MCF 10A (cell line): Measurements from ENCODE around the gene CORO7. TPM values are rescaled to one million over a fixed set of nuclear protein-coding genes. Genes with fewer than 3 reads are reported as not detected.

ENCODE experiments used
- BruUV-seq: library from RNA; stranded (reverse); fragments of 400-500 nt; replicated peaks from 2 replicates; lab custom pipeline; 2021; lab: Mats Ljungman, UMichigan
- CTCF ChIA-PET: fragments of 300-600 bp; sonication (Branson Sonifier 250); formaldehyde crosslinking; extraction: SDS; loops from one replicate; lab custom pipeline; 2021; ENCODE audit warnings: antibody characterized with exemption, inconsistent platforms; lab: Yijun Ruan, JAX
- POLR2A ChIA-PET: fragments of 300-600, 350-650 bp; sonication (Branson Sonifier 250); formaldehyde crosslinking; extraction: SDS; loops from one replicate; lab custom pipeline; 2020; ENCODE audit warnings: antibody characterized with exemption, inconsistent platforms; lab: Yijun Ruan, JAX
- DNase-seq: peaks from one replicate; pipeline ENCODE4 v3.0.0-alpha.2; 2018; ENCODE audit not compliant: unreplicated experiment
- H3K27ac Mint-ChIP-seq: one replicate; pipeline ENCODE4 v1.8.0; 2022; ENCODE audit warnings: mild to moderate bottlenecking, low read depth, mixed read lengths; ENCODE audit not compliant: unreplicated experiment
- H3K27me3 Mint-ChIP-seq: one replicate; pipeline ENCODE4 v1.8.0; 2022; ENCODE audit warnings: mixed read lengths; ENCODE audit not compliant: insufficient read depth, unreplicated experiment
- H3K36me3 Mint-ChIP-seq: one replicate; pipeline ENCODE4 v1.8.0; 2022; ENCODE audit warnings: mild to moderate bottlenecking, moderate library complexity, mixed read lengths; ENCODE audit not compliant: insufficient read depth, unreplicated experiment
- H3K4me1 Mint-ChIP-seq: one replicate; pipeline ENCODE4 v1.8.0; 2022; ENCODE audit warnings: mixed read lengths; ENCODE audit not compliant: insufficient read depth, unreplicated experiment
- H3K4me3 Mint-ChIP-seq: one replicate; pipeline ENCODE4 v1.8.0; 2022; ENCODE audit warnings: mild to moderate bottlenecking, moderate library complexity, mixed read lengths; ENCODE audit not compliant: unreplicated experiment
- H3K9me3 Mint-ChIP-seq: one replicate; pipeline ENCODE4 v1.8.0; 2022; ENCODE audit warnings: mixed read lengths; ENCODE audit not compliant: unreplicated experiment
- CTCF ChIP-seq: fragments of 200-600 bp; IDR thresholded peaks from one replicate; pipeline ENCODE4 v1.8.0; 2022; ENCODE audit warnings: antibody characterized with exemption, mild to moderate bottlenecking; ENCODE audit not compliant: unreplicated experiment
- intact Hi-C: fragments of 100-400 bp; cut with micrococcal nuclease; formaldehyde crosslinking; loops from 2 replicates; pipeline ENCODE4 v1.14.1; 2022
- total RNA-seq: library from RNA; stranded (reverse); gene quantifications from 2 replicates; pipeline ENCODE4 v1.2.3, GENCODE V29; 2022

Gene CORO7
- total RNA-seq, 1 experiment from 2014 or later: 20.3 TPM

- intact Hi-C loops: no loop called here
- H3K4me1 Mint-ChIP-seq: peaks cover 9% of the 10 kb centered on the region
- no peak overlapping the region for H3K4me3 Mint-ChIP-seq
- H3K27me3 Mint-ChIP-seq: no peaks in the 10 kb centered on the region
- ChIA-PET POLR2A (no interaction called here), CTCF (interaction anchor here (0.6 to 14.1 kb wide), 3 partner anchors 10 to 682 kb away, joined by 3 to 263 read pairs (median 4); no protein-coding TSS in a partner anchor)
- no peak for DNase-seq
- H3K27ac Mint-ChIP-seq: no peak overlapping the region
- H3K9me3 Mint-ChIP-seq: no peaks in the 10 kb centered on the region
- no TSS peak for BruUV-seq
- H3K36me3 Mint-ChIP-seq: no peaks in the 10 kb centered on the region
- TF ChIP-seq CTCF: no peak
Measured at GRCh38 chr16:4365615-4366014, 50.8 kb downstream of the CORO7 start.

GRCh38 chr16:4365014-4365406, 51.4 kb downstream of the CORO7 start:
- intact Hi-C loops: no loop called here
- BruUV-seq: no TSS peak

GRCh38 chr16:4364196-4365013, 52.0 kb downstream of the CORO7 start:
- no peak overlapping the region for H3K4me3 Mint-ChIP-seq
- no peaks in the 10 kb centered on the region for H3K9me3 Mint-ChIP-seq
- H3K4me1 Mint-ChIP-seq: peaks cover 9% of the 10 kb centered on the region
- no peak overlapping the region for H3K27ac Mint-ChIP-seq
- no peaks in the 10 kb centered on the region for H3K27me3 Mint-ChIP-seq
- POLR2A ChIA-PET: no interaction called here
- DNase-seq: no peak
- no peak for TF ChIP-seq CTCF
- CTCF ChIA-PET: interaction anchor here (1.0 to 14.1 kb wide), 2 partner anchors 37 to 45 kb away, joined by 5 to 263 read pairs; no protein-coding TSS in a partner anchor
- intact Hi-C loops: no loop called here
- no TSS peak for BruUV-seq
- H3K36me3 Mint-ChIP-seq: peaks cover 7% of the 10 kb centered on the region

More at GRCh38 chr16:4365014-4365406, 51.4 kb downstream of the CORO7 start:
- DNase-seq: no peak
- no peak overlapping the region for H3K27ac Mint-ChIP-seq
- ChIA-PET POLR2A (no interaction called here), CTCF (interaction anchor here (1.0 to 14.1 kb wide), 3 partner anchors 10 to 45 kb away, joined by 4 to 263 read pairs (median 5); no protein-coding TSS in a partner anchor)
- TF ChIP-seq CTCF: no peak
- no peaks in the 10 kb centered on the region for H3K27me3 Mint-ChIP-seq
- H3K36me3 Mint-ChIP-seq: peaks cover 2% of the 10 kb centered on the region
- peaks cover 9% of the 10 kb centered on the region for H3K4me1 Mint-ChIP-seq
- H3K9me3 Mint-ChIP-seq: no peaks in the 10 kb centered on the region
- no peak overlapping the region for H3K4me3 Mint-ChIP-seq

GRCh38 chr16:4362476-4363135, 53.8 kb downstream of the CORO7 start:
- no peak overlapping the region for H3K4me3 Mint-ChIP-seq
- no peak for DNase-seq
- BruUV-seq: no TSS peak
- no peaks in the 10 kb centered on the region for H3K27me3 Mint-ChIP-seq
- CTCF ChIA-PET: interaction anchor here (14.1 kb wide), 1 partner anchor 39 kb away, joined by 263 read pairs; no protein-coding TSS in a partner anchor
- no peak overlapping the region for H3K27ac Mint-ChIP-seq
- H3K36me3 Mint-ChIP-seq: peaks cover 16% of the 10 kb centered on the region
- H3K9me3 Mint-ChIP-seq: no peaks in the 10 kb centered on the region
- no peaks in the 10 kb centered on the region for H3K4me1 Mint-ChIP-seq
- POLR2A ChIA-PET: no interaction called here
- no peak for TF ChIP-seq CTCF
- intact Hi-C loops: no loop called here
